Neuronal stem cell (in vitro differentiated cells): ENCODE results near the gene KLRF2.

Experiments
- DNase-seq: peaks from one replicate; pipeline ENCODE4 v3.0.0-alpha.2; 2013; ENCODE audit warnings: low spot score
- H2AFZ ChIP-seq: one replicate; pipeline ENCODE4 v1.6.1; 2013; ENCODE audit warnings: mild to moderate bottlenecking, low read length, inconsistent platforms
- H2AK5ac ChIP-seq: 2 replicates; pipeline ENCODE4 v1.6.1; 2013; ENCODE audit warnings: low read depth, mild to moderate bottlenecking, inconsistent platforms, low read length, moderate library complexity, mixed read lengths
- H2BK120ac ChIP-seq: 2 replicates; pipeline ENCODE4 v1.6.1; 2013; ENCODE audit warnings: low read depth, mild to moderate bottlenecking, inconsistent platforms, low read length, moderate library complexity, mixed read lengths
- H2BK12ac ChIP-seq: one replicate; pipeline ENCODE4 v1.6.1; 2013; ENCODE audit warnings: low read length, inconsistent platforms
- H2BK15ac ChIP-seq: 2 replicates; pipeline ENCODE4 v1.6.1; 2013; ENCODE audit warnings: mild to moderate bottlenecking, low read length, inconsistent platforms, mixed read lengths
- H2BK5ac ChIP-seq: one replicate; pipeline ENCODE4 v1.6.1; 2013; ENCODE audit warnings: inconsistent platforms, mild to moderate bottlenecking, low read length, moderate library complexity
- H3K14ac ChIP-seq: one replicate; pipeline ENCODE4 v1.6.1; 2013; ENCODE audit warnings: low read length, inconsistent platforms
- H3K18ac ChIP-seq: 2 replicates; pipeline ENCODE4 v1.6.1; 2013; ENCODE audit warnings: low read length, inconsistent platforms
- H3K23ac ChIP-seq: 2 replicates; pipeline ENCODE4 v1.6.1; 2013; ENCODE audit warnings: low read depth, mild to moderate bottlenecking, mixed read lengths, low read length, inconsistent platforms; ENCODE audit not compliant: poor library complexity
- H3K27ac ChIP-seq: replicated peaks from 3 replicates; pipeline ENCODE4 v1.5.1; 2013; ENCODE audit warnings: low read length, inconsistent platforms
- H3K27me3 ChIP-seq, 3 experiments: 2 replicates each; pipeline ENCODE4 v1.6.1; 2013; ENCODE audit warnings: low read length in 3 of 3, mild to moderate bottlenecking in 2 of 3, inconsistent platforms in 1 of 3, low read depth in 1 of 3, mixed read lengths in 1 of 3, moderate library complexity in 1 of 3; ENCODE audit not compliant: control insufficient read depth in 3 of 3, insufficient read depth in 3 of 3
- H3K36me3 ChIP-seq, 2 donors: replicated peaks in 1 of 2; 2 replicates each; pipeline ENCODE4 v1.6.1; 2013; ENCODE audit warnings: low read length in 2 of 2; ENCODE audit not compliant: control insufficient read depth in 2 of 2, insufficient read depth in 2 of 2
- H3K4ac ChIP-seq: 2 replicates; pipeline ENCODE4 v1.6.1; 2013; ENCODE audit warnings: inconsistent platforms, mild to moderate bottlenecking, low read length, moderate library complexity
- H3K4me1 ChIP-seq, 2 donors: 1 replicate in 1 of 2; 2 replicates in 1 of 2; pipeline ENCODE4 v1.6.1; 2013; ENCODE audit warnings: low read length in 2 of 2, low read depth in 1 of 2; ENCODE audit not compliant: control insufficient read depth in 2 of 2, insufficient read depth in 1 of 2
- H3K4me2 ChIP-seq: one replicate; pipeline ENCODE4 v1.6.1; 2013; ENCODE audit warnings: mild to moderate bottlenecking, low read length, inconsistent platforms; ENCODE audit not compliant: insufficient read depth, poor library complexity, severe bottlenecking
- H3K4me3 ChIP-seq, 2 donors: 2 replicates each; pipeline ENCODE4 v1.5.1; 2013; ENCODE audit warnings: low read length in 2 of 2, mild to moderate bottlenecking in 2 of 2, inconsistent platforms in 1 of 2, moderate library complexity in 1 of 2
- H3K79me1 ChIP-seq: one replicate; pipeline ENCODE4 v1.6.1; 2013; ENCODE audit warnings: low read depth, mild to moderate bottlenecking, inconsistent platforms, low read length, moderate library complexity
- H3K9ac ChIP-seq: one replicate; pipeline ENCODE4 v1.6.1; 2013; ENCODE audit warnings: mild to moderate bottlenecking, low read depth, low read length, inconsistent platforms; ENCODE audit not compliant: poor library complexity
- H3K9me3 ChIP-seq, 2 donors: replicated peaks in 1 of 2; 2 replicates each; pipeline versions ENCODE3 to v1.6.1; 2013; ENCODE audit warnings: low read length in 2 of 2, mild to moderate bottlenecking in 2 of 2, inconsistent platforms in 1 of 2, low read depth in 1 of 2, mixed read lengths in 1 of 2, moderate library complexity in 1 of 2; ENCODE audit not compliant: control insufficient read depth in 2 of 2, insufficient read depth in 1 of 2
- H4K8ac ChIP-seq: one replicate; pipeline ENCODE4 v1.6.1; 2013; ENCODE audit warnings: low read depth, mild to moderate bottlenecking, inconsistent platforms, low read length, moderate library complexity
- H4K91ac ChIP-seq: one replicate; pipeline ENCODE4 v1.6.1; 2013; ENCODE audit warnings: low read length, low read depth, mild to moderate bottlenecking, inconsistent platforms; ENCODE audit not compliant: poor library complexity
- whole genome bisulfite sequencing, 2 donors: extraction: QIAGEN DNeasy Blood & Tissue Kit; methylation state at CpG; one replicate each; pipeline ENCODE4 v1.1.7; 2013; ENCODE audit warnings: missing lambda C conversion rate in 2 of 2, mixed read lengths in 1 of 2; ENCODE audit not compliant: insufficient read length in 2 of 2, insufficient replicate concordance in 1 of 2; ENCODE audit errors: extremely low coverage in 2 of 2; 5-methylcytosine and 5-hydroxymethylcytosine counted together

KLRF2 gene

GRCh38 chr12:9906873-9907272, 25.6 kb downstream of the KLRF2 start:
- Histone ChIP-seq H2BK12ac (no peak overlapping the region), H2AK5ac (no peak overlapping the region), H3K79me1 (no peaks in the 10 kb centered on the region), H3K18ac (no peak overlapping the region), H3K4ac (no peak overlapping the region), H3K4me2 (no peak overlapping the region), H3K4me3 (no peak overlapping the region), H3K9me3 (peaks cover 9 to 14% of the 10 kb centered on the region in 2 donors), H4K91ac (no peak overlapping the region), H2AFZ (no peak overlapping the region), H2BK5ac (no peak overlapping the region), H2BK120ac (no peak overlapping the region), H3K23ac (no peak overlapping the region), H3K14ac (no peak overlapping the region), H3K4me1 (no peaks in the 10 kb centered on the region), H3K9ac (no peak overlapping the region), H4K8ac (no peak overlapping the region), H3K36me3 (no peaks in the 10 kb centered on the region), H3K27ac (no peak overlapping the region), H3K27me3 (no peaks in the 10 kb centered on the region), H2BK15ac (no peak overlapping the region)
- no CpG with 5 or more reads among the region's 2 CpGs for WGBS, 2 donors
- DNase-seq, result no peak

GRCh38 chr12:9907769-9908168, 26.5 kb downstream of the KLRF2 start:
- Histone ChIP-seq H3K18ac (no peak overlapping the region), H2BK15ac (no peak overlapping the region), H3K4ac (no peak overlapping the region), H3K4me1 (no peaks in the 10 kb centered on the region), H2BK5ac (no peak overlapping the region), H2BK120ac (no peak overlapping the region), H3K9me3 (peaks cover 9 to 14% of the 10 kb centered on the region in 2 donors), H4K91ac (no peak overlapping the region), H2BK12ac (no peak overlapping the region), H3K14ac (no peak overlapping the region), H3K4me2 (no peak overlapping the region), H3K27ac (no peak overlapping the region), H3K4me3 (no peak overlapping the region), H4K8ac (no peak overlapping the region), H3K79me1 (no peaks in the 10 kb centered on the region), H2AK5ac (no peak overlapping the region), H3K36me3 (no peaks in the 10 kb centered on the region), H3K9ac (no peak overlapping the region), H3K23ac (no peak overlapping the region), H3K27me3 (no peaks in the 10 kb centered on the region), H2AFZ (no peak overlapping the region)
- DNase-seq, result no peak
- no CpG with 5 or more reads among the region's 7 CpGs for WGBS, 2 donors

- no peaks in the 10 kb centered on the region for H3K79me1 ChIP-seq
- no peak overlapping the region for H2AK5ac ChIP-seq
- no peak overlapping the region for H3K23ac ChIP-seq
- no peak overlapping the region for H4K8ac ChIP-seq
- no peaks in the 10 kb centered on the region for H3K36me3 ChIP-seq
- H3K9me3 ChIP-seq, result peaks cover 9 to 13% of the 10 kb centered on the region in 2 donors
- DNase-seq, result no peak
- no peaks in the 10 kb centered on the region for H3K4me1 ChIP-seq
- H2BK120ac ChIP-seq, result no peak overlapping the region
- H4K91ac ChIP-seq, result no peak overlapping the region
- no CpG with 5 or more reads among the region's 4 CpGs for WGBS, 2 donors
- no peaks in the 10 kb centered on the region for H3K27me3 ChIP-seq
- no peak overlapping the region for H3K14ac ChIP-seq
- no peak overlapping the region for H3K9ac ChIP-seq
- no peak overlapping the region for H2BK12ac ChIP-seq
- no peak overlapping the region for H3K4me2 ChIP-seq
- H2AFZ ChIP-seq, result no peak overlapping the region
- H2BK5ac ChIP-seq, result no peak overlapping the region
- no peak overlapping the region for H3K27ac ChIP-seq
- H3K4me3 ChIP-seq, result no peak overlapping the region
- H2BK15ac ChIP-seq, result no peak overlapping the region
- no peak overlapping the region for H3K18ac ChIP-seq
- H3K4ac ChIP-seq, result no peak overlapping the region
Observed at GRCh38 chr12:9908350-9908749, 27.1 kb downstream of the KLRF2 start.

DNA sequence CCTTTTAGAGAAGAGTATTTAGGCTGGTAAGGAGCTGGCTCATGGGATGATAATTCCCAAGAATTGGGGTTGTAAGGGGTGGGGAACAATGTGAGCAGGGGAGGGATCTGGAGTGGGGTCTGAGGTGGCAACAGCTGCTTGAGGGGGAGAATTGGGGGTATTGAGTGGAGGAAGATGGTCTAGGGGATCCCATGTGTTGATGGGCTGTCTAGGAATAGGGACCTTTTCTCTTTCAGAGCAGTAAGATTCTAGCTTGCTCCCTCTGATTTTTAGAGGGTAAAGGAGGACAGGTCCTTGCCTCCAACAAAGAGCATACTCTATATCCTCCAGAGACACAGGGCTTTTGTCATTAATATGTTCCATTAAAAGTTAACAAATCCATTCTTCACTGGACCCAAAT, 28.4 kb downstream of the KLRF2 start:
- Histone ChIP-seq H3K79me1 (no peaks in the 10 kb centered on the region), H4K91ac (no peak overlapping the region), H3K36me3 (no peaks in the 10 kb centered on the region), H2BK5ac (no peak overlapping the region), H3K27ac (no peak overlapping the region), H3K4me2 (no peak overlapping the region), H3K4ac (no peak overlapping the region), H3K14ac (no peak overlapping the region), H2BK12ac (no peak overlapping the region), H3K18ac (no peak overlapping the region), H2BK15ac (no peak overlapping the region), H3K9me3 (peaks cover 9 to 11% of the 10 kb centered on the region in 2 donors), H4K8ac (no peak overlapping the region), H3K27me3 (no peaks in the 10 kb centered on the region), H2BK120ac (no peak overlapping the region), H3K4me1 (no peaks in the 10 kb centered on the region), H3K23ac (no peak overlapping the region), H3K4me3 (no peak overlapping the region), H2AK5ac (no peak overlapping the region), H3K9ac (no peak overlapping the region), H2AFZ (no peak overlapping the region)
- DNase-seq, result no peak
